Muscle layer of duodenum (tissue), 2 donors: ENCODE measurements around the gene PAM.

Experiments used
- H3K27ac ChIP-seq: one replicate; pipeline ENCODE4 v1.7.0; 2013; ENCODE audit warnings: mild to moderate bottlenecking, low read length
- H3K27me3 ChIP-seq: one replicate; pipeline ENCODE4 v1.7.0; 2013; ENCODE audit warnings: low read depth, mild to moderate bottlenecking, control low read depth, low read length
- H3K36me3 ChIP-seq, 2 donors: one replicate each; pipeline ENCODE4 v1.7.0; 2013; ENCODE audit warnings: low read length in 2 of 2, control low read depth in 1 of 2, mild to moderate bottlenecking in 1 of 2; ENCODE audit not compliant: insufficient read depth in 2 of 2, control insufficient read depth in 1 of 2
- H3K4me1 ChIP-seq, 2 donors: one replicate each; pipeline ENCODE4 v1.7.0; 2013; ENCODE audit warnings: low read length in 2 of 2, mild to moderate bottlenecking in 2 of 2, control low read depth in 1 of 2, moderate library complexity in 1 of 2; ENCODE audit not compliant: insufficient read depth in 2 of 2, control insufficient read depth in 1 of 2
- H3K4me3 ChIP-seq, 2 donors: one replicate each; pipeline ENCODE4 v1.7.0; 2013; ENCODE audit warnings: low read length in 2 of 2, low read depth in 1 of 2, mild to moderate bottlenecking in 1 of 2
- H3K9me3 ChIP-seq, 2 donors: one replicate each; pipeline ENCODE4 v1.7.0; 2013; ENCODE audit warnings: low read length in 2 of 2, control low read depth in 1 of 2, mild to moderate bottlenecking in 1 of 2; ENCODE audit not compliant: control insufficient read depth in 1 of 2
- donor health status: healthy.

The PAM gene

DNA sequence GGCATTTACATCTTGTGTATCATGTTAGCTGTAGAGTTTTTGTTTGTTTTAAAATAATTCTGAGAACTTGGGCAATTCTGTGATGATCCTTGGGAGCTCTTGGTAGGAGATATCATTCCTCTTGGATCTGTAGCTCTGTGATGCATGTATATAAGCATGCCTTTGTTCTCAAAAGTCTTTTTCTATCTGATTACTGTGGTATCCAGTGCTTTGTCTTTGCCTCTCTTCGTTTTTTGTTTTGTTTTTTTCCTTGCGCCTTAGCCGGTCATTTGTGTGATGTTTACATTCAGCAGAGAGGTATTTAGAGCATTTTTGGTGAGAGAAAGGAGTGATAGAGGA lies 110.0 kb downstream of the PAM start:
- H3K4me1 ChIP-seq: peaks cover 0 to 13% of the 10 kb centered on the region in 2 donors
- no peaks in the 10 kb centered on the region for H3K36me3 ChIP-seq
- H3K4me3 ChIP-seq: peak overlapping the region; percentile 91
- H3K9me3 ChIP-seq: no peaks in the 10 kb centered on the region
- no peaks in the 10 kb centered on the region for H3K27me3 ChIP-seq
- peak overlapping the region; percentile 76 for H3K27ac ChIP-seq

DNA sequence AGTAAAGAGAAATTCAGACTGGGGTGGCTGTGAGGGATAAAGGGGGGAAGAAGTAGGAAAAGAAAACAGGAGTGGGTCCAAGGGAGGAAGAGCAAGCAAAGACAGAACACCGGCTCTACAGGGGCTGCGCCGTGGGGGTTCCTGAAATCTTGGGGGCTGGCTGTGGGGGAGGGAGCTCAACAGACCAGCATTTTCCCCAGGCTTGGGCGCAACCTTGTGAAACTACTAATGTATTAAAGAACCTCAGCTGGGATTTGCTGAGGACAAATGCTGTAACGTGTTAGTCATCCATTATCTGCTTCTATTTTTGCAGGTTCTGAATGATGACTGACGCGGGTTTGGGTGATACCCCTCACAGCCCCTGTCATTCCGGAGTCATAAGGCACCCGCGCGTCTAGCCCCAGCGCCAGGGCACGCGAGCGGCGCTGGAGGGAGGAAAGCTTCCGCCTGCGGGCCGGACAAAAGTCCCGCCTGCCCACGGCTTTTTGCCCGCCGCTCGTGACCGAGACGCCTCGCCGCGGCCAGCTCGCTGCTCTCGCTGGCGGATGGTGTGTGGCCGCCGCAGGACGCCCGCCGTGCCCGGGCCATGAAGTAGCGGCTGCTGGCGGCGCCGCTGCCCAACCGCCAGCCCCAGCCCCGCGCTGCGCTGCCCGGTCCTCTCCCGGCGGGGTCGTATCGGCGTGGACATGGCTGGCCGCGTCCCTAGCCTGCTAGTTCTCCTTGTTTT lies 110.6 kb downstream of the PAM start:
- no peaks in the 10 kb centered on the region for H3K9me3 ChIP-seq
- no peaks in the 10 kb centered on the region for H3K27me3 ChIP-seq
- H3K36me3 ChIP-seq: no peaks in the 10 kb centered on the region
- peaks cover 0 to 13% of the 10 kb centered on the region in 2 donors for H3K4me1 ChIP-seq
- peak overlapping the region; percentile 76 for H3K27ac ChIP-seq
- H3K4me3 ChIP-seq: peak overlapping the region; percentile 91

- H3K27ac ChIP-seq: peak overlapping the region; percentile 76
- peak overlapping the region; percentile 91 for H3K4me3 ChIP-seq
Observed at GRCh38 chr5:102866237-102866600, 111.1 kb downstream of the PAM start.

GRCh38 chr5:102867992-102868662 lies 113.0 kb downstream of the PAM start:
- Histone ChIP-seq H3K36me3 (no peaks in the 10 kb centered on the region), H3K4me3 (no peak overlapping the region), H3K4me1 (peaks cover 0 to 13% of the 10 kb centered on the region in 2 donors), H3K27me3 (no peaks in the 10 kb centered on the region), H3K9me3 (no peaks in the 10 kb centered on the region), H3K27ac (no peak overlapping the region)

More at GRCh38 chr5:102866237-102866600, 111.1 kb downstream of the PAM start:
- Histone ChIP-seq H3K36me3 (no peaks in the 10 kb centered on the region), H3K9me3 (no peaks in the 10 kb centered on the region), H3K27me3 (no peaks in the 10 kb centered on the region), H3K4me1 (peaks cover 0 to 13% of the 10 kb centered on the region in 2 donors)

GRCh38 chr5:102869230-102869629 lies 114.1 kb downstream of the PAM start:
- Histone ChIP-seq H3K36me3 (peaks cover 0 to 3% of the 10 kb centered on the region in 2 donors), H3K9me3 (no peaks in the 10 kb centered on the region), H3K27me3 (no peaks in the 10 kb centered on the region), H3K4me3 (no peak overlapping the region), H3K27ac (no peak overlapping the region), H3K4me1 (peaks cover 0 to 13% of the 10 kb centered on the region in 2 donors)

- Histone ChIP-seq H3K36me3 (peaks cover 0 to 3% of the 10 kb centered on the region in 2 donors), H3K4me3 (no peak overlapping the region), H3K27me3 (no peaks in the 10 kb centered on the region), H3K4me1 (peaks cover 0 to 10% of the 10 kb centered on the region in 2 donors), H3K27ac (no peak overlapping the region), H3K9me3 (no peaks in the 10 kb centered on the region)
Observed at GRCh38 chr5:102873379-102873932, 118.4 kb downstream of the PAM start.

DNA sequence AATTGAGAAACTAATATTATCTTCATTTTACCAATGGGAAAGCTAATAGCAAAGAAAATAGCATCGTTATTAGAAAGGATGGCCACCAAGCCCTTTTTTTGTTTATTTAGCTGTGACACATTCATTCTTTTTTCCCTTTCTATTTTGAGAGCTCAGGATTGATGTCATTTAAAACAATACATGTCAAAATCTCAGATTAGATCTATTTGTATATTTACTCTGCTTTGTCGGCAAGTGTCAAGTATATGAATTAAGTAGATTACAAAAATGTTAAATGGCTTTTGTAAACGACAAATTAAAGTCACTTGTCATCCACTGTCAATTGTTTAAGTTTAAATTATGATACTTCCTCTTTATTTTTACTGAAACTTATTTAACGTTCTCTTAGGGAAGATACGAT lies 118.9 kb downstream of the PAM start:
- H3K4me3 ChIP-seq: no peak overlapping the region
- H3K27me3 ChIP-seq: no peaks in the 10 kb centered on the region
- H3K27ac ChIP-seq: no peak overlapping the region
- no peaks in the 10 kb centered on the region for H3K9me3 ChIP-seq
- H3K4me1 ChIP-seq: peaks cover 0 to 10% of the 10 kb centered on the region in 2 donors
- H3K36me3 ChIP-seq: peaks cover 0 to 3% of the 10 kb centered on the region in 2 donors

- Histone ChIP-seq H3K27ac (no peak overlapping the region), H3K27me3 (no peaks in the 10 kb centered on the region), H3K36me3 (peaks cover 0 to 3% of the 10 kb centered on the region in 2 donors), H3K4me3 (no peak overlapping the region), H3K4me1 (peaks cover 0 to 10% of the 10 kb centered on the region in 2 donors), H3K9me3 (no peaks in the 10 kb centered on the region)
Observed at GRCh38 chr5:102875721-102876123, 120.6 kb downstream of the PAM start.

DNA sequence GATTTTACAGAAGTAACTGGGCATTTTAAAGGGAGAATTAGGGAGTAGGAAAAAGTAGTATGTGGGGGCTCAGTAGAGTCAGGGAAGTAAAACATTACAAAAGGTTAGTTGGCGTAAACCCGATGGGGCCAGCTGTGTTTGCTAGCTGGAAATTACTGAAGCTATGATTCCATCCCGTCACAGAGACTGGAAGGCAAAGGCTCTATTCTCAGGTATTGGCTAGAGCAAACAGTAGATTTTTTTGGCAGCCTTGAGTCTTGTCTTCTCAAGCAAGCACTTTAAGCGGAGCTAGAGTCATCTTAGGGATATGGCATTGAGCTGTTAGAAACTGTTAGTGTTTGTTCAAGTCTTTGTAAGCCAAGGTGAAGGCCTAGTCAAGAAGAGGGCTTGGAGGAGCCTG lies 121.5 kb downstream of the PAM start:
- Histone ChIP-seq H3K36me3 (peaks cover 0 to 3% of the 10 kb centered on the region in 2 donors), H3K4me1 (peaks cover 0 to 10% of the 10 kb centered on the region in 2 donors), H3K27me3 (no peaks in the 10 kb centered on the region), H3K27ac (no peak overlapping the region), H3K4me3 (no peak overlapping the region), H3K9me3 (no peaks in the 10 kb centered on the region)

GRCh38 chr5:102879741-102880140 lies 124.6 kb downstream of the PAM start:
- Histone ChIP-seq H3K27ac (no peak overlapping the region), H3K36me3 (no peaks in the 10 kb centered on the region), H3K27me3 (no peaks in the 10 kb centered on the region), H3K9me3 (peaks cover 0 to 2% of the 10 kb centered on the region in 2 donors), H3K4me1 (peaks cover 0 to 10% of the 10 kb centered on the region in 2 donors), H3K4me3 (no peak overlapping the region)

- no peaks in the 10 kb centered on the region for H3K36me3 ChIP-seq
- H3K4me3 ChIP-seq: no peak overlapping the region
- H3K9me3 ChIP-seq: peaks cover 0 to 2% of the 10 kb centered on the region in 2 donors
- no peaks in the 10 kb centered on the region for H3K27me3 ChIP-seq
- H3K4me1 ChIP-seq: no peaks in the 10 kb centered on the region
- H3K27ac ChIP-seq: no peak overlapping the region
Observed at GRCh38 chr5:102886586-102886985, 131.5 kb downstream of the PAM start.
